CD4-positive, CD25-positive, alpha-beta regulatory T cell (primary cell): Measurements from ENCODE around the gene RBM22. TPM values are rescaled to one million over a fixed set of nuclear protein-coding genes. Genes with fewer than 3 reads are reported as not detected.
A peak's percentile ranks its signal among the peaks of the same experiment; 100 is the strongest.

ENCODE experiments used
- ATAC-seq, 2 donors: fragments of 150-1000 bp; cut with Tn5 transposase; one replicate each; pipeline ENCODE4 v1.10.0; 2021; ENCODE audit warnings: low read depth in 2 of 2, moderate number of reproducible peaks in 2 of 2, moderate library complexity in 1 of 2
- DNase-seq, 3 donors: peaks; one replicate each; pipeline versions ENCODE4 v3.0.0 to v3.0.0-alpha.2; 2012 to 2022; ENCODE audit warnings: mixed read lengths in 1 of 3
- H3K27ac ChIP-seq: one replicate; pipeline ENCODE4 v1.7.0; 2013; ENCODE audit warnings: mild to moderate bottlenecking, low read length; ENCODE audit not compliant: insufficient read depth, poor library complexity, severe bottlenecking
- H3K27me3 ChIP-seq: one replicate; pipeline ENCODE4 v1.7.0; 2013; ENCODE audit warnings: low read length; ENCODE audit not compliant: control insufficient read depth, insufficient read depth
- H3K36me3 ChIP-seq: one replicate; pipeline ENCODE4 v1.7.0; 2013; ENCODE audit warnings: mild to moderate bottlenecking, low read length, moderate library complexity; ENCODE audit not compliant: control insufficient read depth, insufficient read depth
- H3K4me1 ChIP-seq: 2 replicates; pipeline ENCODE4 v1.7.0; 2013; ENCODE audit warnings: mild to moderate bottlenecking, low read length; ENCODE audit not compliant: insufficient read depth, control insufficient read depth, poor library complexity, severe bottlenecking
- H3K4me3 ChIP-seq: one replicate; pipeline ENCODE4 v1.7.0; 2013; ENCODE audit warnings: low read depth, mild to moderate bottlenecking, low read length, moderate library complexity
- H3K9me3 ChIP-seq, 2 experiments: 1 replicate in 1 of 2; 2 replicates in 1 of 2; pipeline ENCODE4 v1.7.0; 2013; ENCODE audit warnings: low read length in 2 of 2, mild to moderate bottlenecking in 1 of 2, moderate library complexity in 1 of 2; ENCODE audit not compliant: control insufficient read depth in 2 of 2
- H3K27ac Mint-ChIP-seq, 3 donors: one replicate each; pipeline ENCODE4 v1.8.0; 2020 to 2022; ENCODE audit warnings: mild to moderate bottlenecking in 3 of 3, mixed read lengths in 3 of 3, moderate library complexity in 2 of 3
- H3K27me3 Mint-ChIP-seq: one replicate; pipeline ENCODE4 v1.8.0; 2022; ENCODE audit warnings: mild to moderate bottlenecking, mixed read lengths
- H3K36me3 Mint-ChIP-seq: one replicate; pipeline ENCODE4 v1.8.0; 2020; ENCODE audit warnings: mixed read lengths
- H3K4me1 Mint-ChIP-seq, 4 donors: one replicate each; pipeline ENCODE4 v1.8.0; 2020 to 2022; ENCODE audit warnings: mixed read lengths in 4 of 4, mild to moderate bottlenecking in 1 of 4
- H3K4me3 Mint-ChIP-seq, 4 donors: one replicate each; pipeline ENCODE4 v1.8.0; 2020 to 2022; ENCODE audit warnings: mild to moderate bottlenecking in 4 of 4, mixed read lengths in 4 of 4, moderate library complexity in 3 of 4
- H3K9me3 Mint-ChIP-seq, 7 donors: one replicate each; pipeline ENCODE4 v1.8.0; 2020 to 2022; ENCODE audit warnings: mixed read lengths in 7 of 7, mild to moderate bottlenecking in 3 of 7, moderate library complexity in 2 of 7
- polyA plus RNA-seq, 4 donors: library from polyadenylated mRNA; unstranded; fragments of 300-500 nt; fragmentation: Illumina TruSeq; gene quantifications; one replicate each; pipeline ENCODE4 v1.2.3, GENCODE V29; 2021
- total RNA-seq: library from RNA; stranded (reverse); gene quantifications from one replicate; pipeline ENCODE4 v1.2.3, GENCODE V29; 2022

Gene RBM22
- total and polyA plus RNA-seq, 5 donors from 2014 or later: 67.9 to 109 (median 70.5) TPM

- ATAC-seq (no peak), DNase-seq (no peak)
- H3K9me3 ChIP-seq: no peaks in the 10 kb centered on the region
- Mint-ChIP-seq H3K27ac (no peak overlapping the region), H3K27me3 (no peaks in the 10 kb centered on the region), H3K4me3 (no peak overlapping the region), H3K9me3 (peaks cover 0 to 6% (median 1%) of the 10 kb centered on the region in 7 donors), H3K36me3 (peaks cover 69% of the 10 kb centered on the region), H3K4me1 (peaks cover 2 to 15% (median 7%) of the 10 kb centered on the region in 4 donors)
- no peaks in the 10 kb centered on the region for H3K4me1 ChIP-seq
- H3K27me3 ChIP-seq: no peaks in the 10 kb centered on the region
- no peak overlapping the region for H3K4me3 ChIP-seq
- no peak overlapping the region for H3K27ac ChIP-seq
- peaks cover 68% of the 10 kb centered on the region for H3K36me3 ChIP-seq
Measured at GRCh38 chr5:150731669-150732242, 30.9 kb upstream of the RBM22 start.

- H3K27ac ChIP-seq: no peak overlapping the region
- Mint-ChIP-seq H3K27me3 (no peaks in the 10 kb centered on the region), H3K4me3 (no peak overlapping the region), H3K9me3 (peaks cover 0 to 1% (median 0%) of the 10 kb centered on the region in 7 donors), H3K36me3 (peaks cover 54% of the 10 kb centered on the region), H3K27ac (no peak overlapping the region), H3K4me1 (peaks cover 0 to 9% (median 3%) of the 10 kb centered on the region in 4 donors)
- peaks cover 75% of the 10 kb centered on the region for H3K36me3 ChIP-seq
- ATAC-seq (no peak), DNase-seq (no peak)
- H3K9me3 ChIP-seq: no peaks in the 10 kb centered on the region
- no peak overlapping the region for H3K4me3 ChIP-seq
- H3K27me3 ChIP-seq: no peaks in the 10 kb centered on the region
- no peaks in the 10 kb centered on the region for H3K4me1 ChIP-seq
Measured at GRCh38 chr5:150729859-150730258, 29.0 kb upstream of the RBM22 start.

- no peaks in the 10 kb centered on the region for H3K27me3 Mint-ChIP-seq
- H3K27ac Mint-ChIP-seq: no peak overlapping the region
- Histone ChIP-seq H3K9me3 (no peaks in the 10 kb centered on the region), H3K36me3 (peaks cover 84% of the 10 kb centered on the region), H3K27me3 (no peaks in the 10 kb centered on the region), H3K4me3 (no peak overlapping the region), H3K4me1 (no peaks in the 10 kb centered on the region), H3K27ac (no peak overlapping the region)
- peaks cover 0 to 4% (median 0%) of the 10 kb centered on the region in 4 donors for H3K4me1 Mint-ChIP-seq
- H3K9me3 Mint-ChIP-seq: peaks cover 0 to 1% (median 0%) of the 10 kb centered on the region in 7 donors
- peaks cover 48% of the 10 kb centered on the region for H3K36me3 Mint-ChIP-seq
- H3K4me3 Mint-ChIP-seq: peak overlapping the region in 1 of 4 donors; percentile 15
- no peak for ATAC-seq
- no peak for DNase-seq
Measured at GRCh38 chr5:150723845-150724244, 23.0 kb upstream of the RBM22 start.

- Mint-ChIP-seq H3K36me3 (peaks cover 39% of the 10 kb centered on the region), H3K27me3 (no peaks in the 10 kb centered on the region), H3K9me3 (no peaks in the 10 kb centered on the region), H3K4me3 (no peak overlapping the region), H3K27ac (no peak overlapping the region), H3K4me1 (no peaks in the 10 kb centered on the region)
- H3K4me3 ChIP-seq: no peak overlapping the region
- no peaks in the 10 kb centered on the region for H3K9me3 ChIP-seq
- H3K36me3 ChIP-seq: peaks cover 64% of the 10 kb centered on the region
- H3K27ac ChIP-seq: no peak overlapping the region
- no peaks in the 10 kb centered on the region for H3K4me1 ChIP-seq
- no peak for ATAC-seq
- peak in 1 of 3 donors; percentile 6 for DNase-seq
- H3K27me3 ChIP-seq: no peaks in the 10 kb centered on the region
Measured at GRCh38 chr5:150710165-150710564, 9.3 kb upstream of the RBM22 start.

GRCh38 chr5:150706776-150707390 lies 6.0 kb upstream of the RBM22 start:
- DNase-seq: no peak
- no peak overlapping the region for H3K4me3 ChIP-seq
- Mint-ChIP-seq H3K9me3 (no peaks in the 10 kb centered on the region), H3K36me3 (peaks cover 38% of the 10 kb centered on the region), H3K4me1 (peaks cover 0 to 3% (median 1%) of the 10 kb centered on the region in 4 donors), H3K27ac (no peak overlapping the region), H3K4me3 (peak overlapping the region in 1 of 4 donors; percentile 22), H3K27me3 (no peaks in the 10 kb centered on the region)
- no peak for ATAC-seq
- H3K4me1 ChIP-seq: peaks cover under 1% of the 10 kb centered on the region
- H3K27me3 ChIP-seq: no peaks in the 10 kb centered on the region
- no peak overlapping the region for H3K27ac ChIP-seq
- no peaks in the 10 kb centered on the region for H3K9me3 ChIP-seq
- H3K36me3 ChIP-seq: peaks cover 34% of the 10 kb centered on the region

- no peak for ATAC-seq
- Mint-ChIP-seq H3K4me3 (peak overlapping the region in 2 of 4 donors; percentile 12 to 29), H3K36me3 (peaks cover 17% of the 10 kb centered on the region), H3K9me3 (no peaks in the 10 kb centered on the region), H3K27me3 (no peaks in the 10 kb centered on the region), H3K4me1 (peaks cover 0 to 5% (median 1%) of the 10 kb centered on the region in 4 donors), H3K27ac (no peak overlapping the region)
- Histone ChIP-seq H3K4me1 (peaks cover 22% of the 10 kb centered on the region), H3K9me3 (no peaks in the 10 kb centered on the region), H3K27me3 (no peaks in the 10 kb centered on the region), H3K4me3 (no peak overlapping the region), H3K36me3 (peaks cover 6% of the 10 kb centered on the region), H3K27ac (no peak overlapping the region)
- DNase-seq: peak in 1 of 3 donors; percentile 7
Measured at GRCh38 chr5:150703762-150704161, 2.9 kb upstream of the RBM22 start.

GRCh38 chr5:150700246-150700593 lies 642 bp downstream of the RBM22 start:
- Mint-ChIP-seq H3K27me3 (no peaks in the 10 kb centered on the region), H3K4me3 (no peak overlapping the region), H3K27ac (no peak overlapping the region), H3K4me1 (peaks cover 0 to 7% (median 3%) of the 10 kb centered on the region in 4 donors), H3K9me3 (no peaks in the 10 kb centered on the region), H3K36me3 (peaks cover 23% of the 10 kb centered on the region)
- Histone ChIP-seq H3K4me1 (peaks cover 22% of the 10 kb centered on the region), H3K27me3 (no peaks in the 10 kb centered on the region), H3K36me3 (peaks cover 38% of the 10 kb centered on the region), H3K27ac (peak overlapping the region; percentile 97), H3K9me3 (no peaks in the 10 kb centered on the region), H3K4me3 (peak overlapping the region; percentile 100)
- DNase-seq (no peak), ATAC-seq (no peak)

- H3K4me1 Mint-ChIP-seq: peaks cover 0 to 8% (median 3%) of the 10 kb centered on the region in 4 donors
- H3K4me1 ChIP-seq: peaks cover 8% of the 10 kb centered on the region
- no peak overlapping the region for H3K4me3 ChIP-seq
- H3K36me3 Mint-ChIP-seq: peaks cover 68% of the 10 kb centered on the region
- ATAC-seq (no peak), DNase-seq (no peak)
- no peaks in the 10 kb centered on the region for H3K9me3 ChIP-seq
- peak overlapping the region in 1 of 3 donors; percentile 47 for H3K27ac Mint-ChIP-seq
- H3K27me3 Mint-ChIP-seq: no peaks in the 10 kb centered on the region
- H3K27ac ChIP-seq: no peak overlapping the region
- H3K9me3 Mint-ChIP-seq: no peaks in the 10 kb centered on the region
- H3K4me3 Mint-ChIP-seq: no peak overlapping the region
- no peaks in the 10 kb centered on the region for H3K27me3 ChIP-seq
- peaks cover 83% of the 10 kb centered on the region for H3K36me3 ChIP-seq
Measured at GRCh38 chr5:150694612-150695011, 6.2 kb downstream of the RBM22 start.
